ENCODE results near the gene CLPTM1L.

The CLPTM1L gene

DNA sequence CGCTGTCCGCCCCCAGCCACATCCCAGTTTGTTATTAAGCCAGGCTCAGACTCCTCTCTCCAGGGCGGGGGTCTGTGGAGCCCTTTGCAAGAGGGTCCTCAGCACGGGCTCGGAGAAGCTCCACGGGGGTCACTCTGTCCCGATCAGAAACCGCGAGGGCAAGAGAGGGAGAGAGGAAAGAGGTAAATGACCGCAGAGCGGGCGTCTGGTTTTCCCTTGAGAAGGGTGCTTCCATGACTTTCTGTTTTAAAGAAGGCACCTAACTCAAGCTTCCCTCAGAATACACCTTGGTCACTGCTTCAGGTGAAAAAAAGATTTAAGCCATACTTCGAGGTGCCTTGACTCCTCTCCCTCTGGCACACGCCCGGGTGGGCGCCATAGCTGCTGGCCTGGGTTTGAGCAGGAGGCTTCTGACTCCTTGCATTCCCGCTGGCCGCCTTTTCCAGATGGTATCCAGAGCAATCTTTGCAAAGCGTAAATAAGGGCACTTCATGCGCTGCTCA is 44.3 kb downstream of the CLPTM1L start:
- in situ Hi-C loops (cut with HindIII; ENCODE audit: low sequenced_read_pairs), result no loop called here
- no peak for DNase-seq (ENCODE audit: low read depth, low spot score)
- no peak overlapping the region for H3K4me3 ChIP-seq (ENCODE audit: low read depth, low read length)
- TF ChIP-seq CTCF (IDR thresholded peaks at IDR 0.05; ENCODE audit: low read depth, low read length), result no peak

DNA sequence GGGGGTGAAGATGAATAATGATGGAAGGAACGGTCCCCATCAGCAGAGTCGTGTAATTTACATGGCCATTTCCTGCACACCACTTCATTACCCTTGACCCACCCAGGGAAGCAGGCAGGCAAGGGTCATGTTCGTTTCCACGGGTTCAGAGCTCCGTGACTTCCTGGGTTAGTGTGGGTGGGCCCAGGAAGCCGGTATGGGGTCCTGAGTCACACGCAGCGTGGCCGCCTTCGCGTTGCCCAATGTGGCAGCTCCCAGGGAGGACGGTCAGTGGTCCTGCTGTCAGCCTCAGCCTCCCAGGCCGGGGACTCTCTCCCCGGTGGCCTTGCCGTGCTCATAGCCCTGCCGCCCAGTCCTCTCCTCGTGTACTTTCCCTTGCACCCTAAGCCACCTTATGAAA is 44.9 kb downstream of the CLPTM1L start:
- H3K4me3 ChIP-seq (ENCODE audit: low read depth, low read length), result no peak overlapping the region
- no peak for TF ChIP-seq CTCF (IDR thresholded peaks at IDR 0.05; ENCODE audit: low read depth, low read length)
- in situ Hi-C loops (cut with HindIII; ENCODE audit: low sequenced_read_pairs), result no loop called here
- no peak for DNase-seq (ENCODE audit: low read depth, low spot score)

DNA sequence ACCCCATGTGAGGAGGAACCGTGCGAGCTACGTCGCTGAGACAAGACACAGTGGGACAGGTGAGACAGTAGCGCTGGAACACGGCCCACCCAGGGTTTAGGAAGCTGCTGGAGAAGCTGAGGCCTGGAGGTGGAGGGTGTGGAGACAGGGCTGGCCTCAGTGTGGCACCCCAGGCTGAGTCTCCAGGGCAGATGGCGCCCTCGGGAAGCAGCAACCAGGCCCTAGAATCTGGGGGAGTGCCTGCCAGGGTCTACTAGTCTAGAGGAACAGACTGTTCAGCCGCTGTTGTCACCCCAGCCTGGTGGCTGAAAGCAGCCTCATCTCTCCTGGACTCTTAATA is 45.4 kb downstream of the CLPTM1L start:
- DNase-seq (ENCODE audit: low read depth, low spot score), result no peak
- in situ Hi-C loops (cut with HindIII; ENCODE audit: low sequenced_read_pairs), result no loop called here
- TF ChIP-seq CTCF (IDR thresholded peaks at IDR 0.05; ENCODE audit: low read depth, low read length), result no peak
- H3K4me3 ChIP-seq (ENCODE audit: low read depth, low read length), result no peak overlapping the region

GRCh38 chr5:1298723-1299510 is 46.0 kb downstream of the CLPTM1L start:
- DNase-seq (ENCODE audit: low read depth, low spot score), result no peak
- in situ Hi-C loops (cut with HindIII; ENCODE audit: low sequenced_read_pairs), result no loop called here
- TF ChIP-seq CTCF (IDR thresholded peaks at IDR 0.05; ENCODE audit: low read depth, low read length), result no peak
- no peak overlapping the region for H3K4me3 ChIP-seq (ENCODE audit: low read depth, low read length)

DNA sequence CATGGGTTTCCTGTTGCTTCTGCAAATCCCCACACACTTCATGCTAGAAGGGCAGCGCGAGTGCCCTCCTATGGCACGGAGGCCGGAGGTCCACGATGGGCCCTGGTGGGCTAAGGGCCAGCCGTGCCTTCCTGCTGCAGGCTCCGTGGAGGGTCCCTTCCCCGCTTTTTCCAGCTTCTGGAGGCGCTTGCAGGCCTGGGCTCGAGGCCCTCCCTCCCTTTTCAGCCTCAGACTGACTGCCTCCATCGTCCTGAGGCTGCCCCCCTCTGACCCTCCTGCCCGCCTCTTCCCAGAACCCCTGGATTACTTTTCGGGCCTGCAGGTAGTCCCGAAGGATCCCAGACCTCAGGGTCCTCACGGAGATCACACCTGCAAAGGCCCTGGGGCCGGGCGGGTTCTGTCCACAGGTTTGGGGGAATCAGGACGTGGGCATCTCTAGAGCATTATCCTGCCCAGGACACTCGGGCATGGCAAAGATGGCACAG is 46.8 kb downstream of the CLPTM1L start:
- no peak overlapping the region for H3K4me3 ChIP-seq (ENCODE audit: low read depth, low read length)
- DNase-seq (ENCODE audit: low read depth, low spot score), result no peak
- in situ Hi-C loops (cut with HindIII; ENCODE audit: low sequenced_read_pairs), result no loop called here
- TF ChIP-seq CTCF (IDR thresholded peaks at IDR 0.05; ENCODE audit: low read depth, low read length), result no peak

DNA sequence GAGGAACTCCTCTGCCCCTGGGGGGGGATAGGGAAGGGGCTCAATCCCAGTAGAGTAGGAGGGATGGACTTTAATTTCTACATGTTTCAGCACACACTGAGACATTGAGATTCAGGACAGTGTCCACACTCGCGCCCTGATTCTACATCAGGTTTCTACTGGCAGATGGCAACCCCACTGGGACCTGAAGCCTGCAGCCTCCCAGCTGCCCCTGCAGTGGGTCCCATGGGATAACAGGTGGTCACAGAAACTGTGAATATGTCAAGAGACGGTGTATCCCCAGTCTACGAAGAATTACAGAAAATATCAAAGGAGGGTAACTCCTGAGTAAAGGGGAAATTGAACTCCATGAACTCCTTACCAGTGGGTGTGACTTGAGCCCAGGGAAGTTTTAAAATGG is 47.7 kb downstream of the CLPTM1L start:
- in situ Hi-C loops (cut with HindIII; ENCODE audit: low sequenced_read_pairs), result no loop called here
- DNase-seq (ENCODE audit: low read depth, low spot score), result no peak

More for the DNA sequence above, 47.7 kb downstream of the CLPTM1L start:
- TF ChIP-seq CTCF (IDR thresholded peaks at IDR 0.05; ENCODE audit: low read depth, low read length), result no peak
- H3K4me3 ChIP-seq (ENCODE audit: low read depth, low read length), result no peak overlapping the region
